Kidney (tissue), 14 donors: ENCODE results near the gene C1QTNF12. TPM values are rescaled to one million over a fixed set of nuclear protein-coding genes. Genes with fewer than 3 reads are reported as not detected.
"Not testable (repeated sequence)": the region's sequence is repeated elsewhere in the genome, so short reads cannot be mapped to it uniquely, and the experiment has no call there.

ENCODE experiments used
- DNase-seq, 5 donors: peaks; one replicate each; pipeline ENCODE4 v3.0.0-alpha.2; 2013 to 2020
- FAIRE-seq: peaks from 2 replicates; lab custom pipeline; 2012; peaks lifted over from hg19 to GRCh38; lab: Jason Lieb, UNC
- H3K27ac ChIP-seq, 2 donors: one replicate each; pipeline ENCODE4 v1.7.0; 2013; ENCODE audit warnings: low read depth in 2 of 2, low read length in 2 of 2, inconsistent platforms in 1 of 2
- H3K27me3 ChIP-seq: one replicate; pipeline ENCODE4 v1.7.1; 2013; ENCODE audit warnings: low read length, inconsistent platforms; ENCODE audit not compliant: control insufficient read depth, insufficient read depth
- H3K36me3 ChIP-seq, 3 donors: one replicate each; pipeline versions ENCODE4 v1.7.0 to v1.7.1; 2013; ENCODE audit warnings: low read length in 3 of 3, control low read depth in 1 of 3, inconsistent platforms in 1 of 3; ENCODE audit not compliant: insufficient read depth in 3 of 3, control insufficient read depth in 2 of 3
- H3K4me1 ChIP-seq, 3 donors: one replicate each; pipeline versions ENCODE4 v1.7.0 to v1.7.1; 2013; ENCODE audit warnings: low read length in 3 of 3, inconsistent platforms in 1 of 3, low read depth in 1 of 3; ENCODE audit not compliant: control insufficient read depth in 2 of 3, insufficient read depth in 2 of 3
- H3K4me3 ChIP-seq, 3 donors: one replicate each; pipeline versions ENCODE4 v1.7.0 to v1.8.1; 2013; ENCODE audit warnings: low read length in 3 of 3, control low read depth in 1 of 3, inconsistent platforms in 1 of 3
- H3K9ac ChIP-seq, 3 donors: one replicate each; pipeline versions ENCODE4 v1.7.0 to v1.7.1; 2013; ENCODE audit warnings: low read length in 3 of 3, control low read depth in 1 of 3, inconsistent platforms in 1 of 3
- H3K9me3 ChIP-seq, 3 donors: one replicate each; pipeline versions ENCODE4 v1.7.0 to v1.7.1; 2013; ENCODE audit warnings: low read length in 3 of 3, control low read depth in 1 of 3, inconsistent platforms in 1 of 3; ENCODE audit not compliant: control insufficient read depth in 2 of 3, insufficient read depth in 1 of 3
- CTCF ChIP-seq: IDR thresholded peaks from 3 replicates; pipeline ENCODE4 v1.5.1; 2012; ENCODE audit warnings: mild to moderate bottlenecking, moderate library complexity, borderline replicate concordance; ENCODE audit not compliant: insufficient read depth; ENCODE audit errors: extremely low read depth
- intact Hi-C: fragments of 100-400 bp; cut with DNase I; formaldehyde crosslinking; loops from one replicate; pipeline ENCODE4 v1.11.1; 2022
- polyA plus RNA-seq: library from polyadenylated mRNA; stranded (reverse); fragments of 350-450 nt; fragmentation: Illumina TruSeq; extraction: RNeasy Lipid Tissue Mini Kit (QIAGEN cat#74804); gene quantifications from one replicate; pipeline ENCODE4 v1.2.3, GENCODE V29; 2014; ENCODE audit warnings: low read depth, low replicate concordance; ENCODE audit not compliant: insufficient read depth
- total RNA-seq: library from RNA; stranded (reverse); fragmentation: NEBNext Ultra II Directional; extraction: Animal tissue kit (Norgen Biotek cat#: 25700); gene quantifications from one replicate; pipeline ENCODE4 v1.2.1, GENCODE V29; 2021
- donor health status: control.
- donor health status: control.
- donor health status: control.
- donor health status: control.
- donor health status: control.
- donor health status: DM: yes; HTN: yes; CAD: no.
- donor health status: Normal renal cell carcinoma (clear cell type).

C1QTNF12 gene
- total and polyA plus RNA-seq, 2 donors from 2014 or later: 3.1 to 9.9 TPM

- no peak for TF ChIP-seq CTCF
- Histone ChIP-seq H3K9ac (no peak overlapping the region), H3K4me1 (no peaks in the 10 kb centered on the region), H3K4me3 (no peak overlapping the region), H3K9me3 (no peaks in the 10 kb centered on the region), H3K27ac (no peak overlapping the region), H3K36me3 (peaks cover 0 to 5% (median 0%) of the 10 kb centered on the region in 3 donors), H3K27me3 (no peaks in the 10 kb centered on the region)
- intact Hi-C loops: no loop called here
- DNase-seq (no peak), FAIRE-seq (no peak)
Measured at GRCh38 chr1:1253314-1253713, 6.8 kb upstream of the C1QTNF12 start.

- FAIRE-seq (no peak), DNase-seq (peak in 1 of 5 donors; percentile 53)
- Histone ChIP-seq H3K4me3 (no peak overlapping the region), H3K4me1 (no peaks in the 10 kb centered on the region), H3K27me3 (no peaks in the 10 kb centered on the region), H3K9me3 (no peaks in the 10 kb centered on the region), H3K27ac (no peak overlapping the region), H3K36me3 (peaks cover 0 to 5% (median 0%) of the 10 kb centered on the region in 3 donors), H3K9ac (no peak overlapping the region)
- intact Hi-C loops: no loop called here
- no peak for TF ChIP-seq CTCF
Measured at GRCh38 chr1:1250786-1251284, 4.3 kb upstream of the C1QTNF12 start.

GRCh38 chr1:1248009-1248913 lies 1.7 kb upstream of the C1QTNF12 start:
- H3K9me3 ChIP-seq, H3K27ac ChIP-seq, FAIRE-seq, H3K36me3 ChIP-seq, H3K4me3 ChIP-seq, intact Hi-C loops, H3K4me1 ChIP-seq, H3K27me3 ChIP-seq, H3K9ac ChIP-seq: not testable (repeated sequence)
- DNase-seq: peak in 1 of 5 donors; percentile 54

- Histone ChIP-seq H3K9ac (no peak overlapping the region), H3K36me3 (no peaks in the 10 kb centered on the region), H3K9me3 (no peaks in the 10 kb centered on the region), H3K4me3 (no peak overlapping the region), H3K27ac (no peak overlapping the region), H3K4me1 (no peaks in the 10 kb centered on the region), H3K27me3 (no peaks in the 10 kb centered on the region)
- DNase-seq (peak in 1 of 5 donors; percentile 55), FAIRE-seq (no peak)
- TF ChIP-seq CTCF: no peak
- intact Hi-C loops: no loop called here
Measured at GRCh38 chr1:1247341-1247913, 905 bp upstream of the C1QTNF12 start.
